Fibroblast of villous mesenchyme (primary cell): ENCODE measurements around the gene TIAL1. TPM values are rescaled to one million over a fixed set of nuclear protein-coding genes. Genes with fewer than 3 reads are reported as not detected.

ENCODE experiments used
- DNase-seq: peaks from one replicate; pipeline ENCODE4 v3.0.0-alpha.2; 2010; ENCODE audit warnings: low read depth
- H3K4me3 ChIP-seq: 2 replicates; pipeline ENCODE4 v1.5.1; 2011; ENCODE audit warnings: low read depth, mild to moderate bottlenecking, low read length
- total RNA-seq: library from RNA; depleted of rRNA; stranded (reverse); fragments of >200 nt; gene quantifications from 2 replicates; pipeline ENCODE4 v1.2.3, GENCODE V29; 2012
- TF ChIP-seq, protein P1 (sequence below): IDR thresholded peaks from 2 replicates; pipeline ENCODE4 v1.5.1; 2012; ENCODE audit warnings: low read depth, mild to moderate bottlenecking, low read length; ENCODE audit not compliant: insufficient read depth

The TIAL1 gene
- total RNA-seq, 1 donor: 66.9 TPM

DNA sequence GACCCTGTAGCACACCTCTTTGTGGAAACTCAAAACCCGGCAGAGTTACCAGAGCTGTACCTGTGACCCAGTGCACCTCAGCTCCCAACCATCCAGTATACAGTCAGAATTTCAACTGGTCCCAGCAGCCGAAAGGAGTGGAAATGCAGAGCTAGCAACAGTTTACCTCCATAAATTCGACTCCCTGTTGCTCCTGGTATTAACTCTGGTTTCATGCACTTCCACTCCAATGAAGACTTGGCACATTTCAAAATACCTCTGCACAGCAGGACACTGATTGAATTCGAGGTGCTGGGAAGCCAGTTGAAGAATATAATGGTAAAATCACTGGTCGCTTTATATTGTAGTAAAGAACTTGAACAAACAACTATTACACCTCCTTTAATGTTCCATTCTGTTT, 17.9 kb upstream of the TIAL1 start:
- no peak for DNase-seq
- TF ChIP-seq, protein P1, sequence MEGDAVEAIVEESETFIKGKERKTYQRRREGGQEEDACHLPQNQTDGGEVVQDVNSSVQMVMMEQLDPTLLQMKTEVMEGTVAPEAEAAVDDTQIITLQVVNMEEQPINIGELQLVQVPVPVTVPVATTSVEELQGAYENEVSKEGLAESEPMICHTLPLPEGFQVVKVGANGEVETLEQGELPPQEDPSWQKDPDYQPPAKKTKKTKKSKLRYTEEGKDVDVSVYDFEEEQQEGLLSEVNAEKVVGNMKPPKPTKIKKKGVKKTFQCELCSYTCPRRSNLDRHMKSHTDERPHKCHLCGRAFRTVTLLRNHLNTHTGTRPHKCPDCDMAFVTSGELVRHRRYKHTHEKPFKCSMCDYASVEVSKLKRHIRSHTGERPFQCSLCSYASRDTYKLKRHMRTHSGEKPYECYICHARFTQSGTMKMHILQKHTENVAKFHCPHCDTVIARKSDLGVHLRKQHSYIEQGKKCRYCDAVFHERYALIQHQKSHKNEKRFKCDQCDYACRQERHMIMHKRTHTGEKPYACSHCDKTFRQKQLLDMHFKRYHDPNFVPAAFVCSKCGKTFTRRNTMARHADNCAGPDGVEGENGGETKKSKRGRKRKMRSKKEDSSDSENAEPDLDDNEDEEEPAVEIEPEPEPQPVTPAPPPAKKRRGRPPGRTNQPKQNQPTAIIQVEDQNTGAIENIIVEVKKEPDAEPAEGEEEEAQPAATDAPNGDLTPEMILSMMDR: no peak
- no peak overlapping the region for H3K4me3 ChIP-seq

DNA sequence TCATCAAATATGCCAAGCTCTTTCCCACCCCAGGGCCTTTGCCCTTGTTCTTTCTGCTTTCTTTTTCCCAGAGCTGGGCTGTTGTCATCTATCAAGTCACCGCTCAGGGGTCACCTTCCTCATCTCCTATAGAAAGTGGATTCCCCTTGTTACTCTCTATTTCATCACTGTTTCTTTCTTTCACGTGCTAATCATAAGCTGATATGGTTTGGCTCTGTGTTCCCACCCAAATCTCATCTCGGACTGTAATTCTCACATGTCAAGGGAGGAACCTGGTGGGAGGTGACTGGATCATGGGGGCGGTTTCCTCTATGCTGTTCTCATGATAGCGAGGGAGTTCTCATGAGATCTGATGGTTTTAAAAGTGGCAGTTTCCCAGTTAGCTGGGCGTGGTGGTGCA, 17.0 kb upstream of the TIAL1 start:
- no peak overlapping the region for H3K4me3 ChIP-seq
- no peak for DNase-seq
- TF ChIP-seq, protein P1: no peak

DNA sequence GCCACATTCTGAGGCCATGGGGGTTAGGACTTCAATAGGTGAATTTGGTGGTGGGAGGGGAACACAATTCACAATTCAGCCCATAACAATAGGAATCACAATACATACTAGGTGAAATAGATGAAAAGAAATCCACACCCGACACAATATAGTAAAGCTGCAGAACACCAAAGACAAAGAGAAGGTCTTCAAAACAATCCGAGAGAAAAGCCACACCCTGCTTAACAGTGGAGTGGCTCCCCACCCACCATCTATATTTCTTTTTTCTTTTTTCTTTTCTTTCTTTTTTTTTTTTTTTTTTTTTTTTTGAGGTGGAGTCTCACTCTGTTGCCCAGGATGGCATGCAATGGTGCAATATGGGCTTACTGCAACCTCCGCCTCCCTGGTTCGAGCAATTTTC, 14.7 kb upstream of the TIAL1 start:
- TF ChIP-seq, protein P1: no peak
- H3K4me3 ChIP-seq: no peak overlapping the region
- no peak for DNase-seq

DNA sequence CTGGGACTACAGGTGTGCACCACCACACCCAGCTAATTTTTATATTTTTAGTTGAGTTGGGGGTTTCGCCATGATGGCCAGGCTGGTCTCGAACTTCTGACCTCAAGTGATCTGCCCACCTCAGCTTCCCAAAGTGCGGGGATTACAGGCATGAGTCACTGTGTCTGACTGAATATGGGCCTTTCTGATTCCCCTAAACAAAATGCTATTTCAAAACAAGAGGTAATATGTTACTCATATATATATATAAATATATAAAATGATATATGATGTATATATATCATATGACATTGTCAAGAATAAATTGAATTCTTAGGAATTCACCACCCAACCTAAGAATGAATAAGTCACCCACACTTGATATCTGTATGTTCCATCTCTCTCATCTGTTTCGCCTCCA, 12.8 kb upstream of the TIAL1 start:
- TF ChIP-seq, protein P1: no peak
- H3K4me3 ChIP-seq: no peak overlapping the region
- no peak for DNase-seq

DNA sequence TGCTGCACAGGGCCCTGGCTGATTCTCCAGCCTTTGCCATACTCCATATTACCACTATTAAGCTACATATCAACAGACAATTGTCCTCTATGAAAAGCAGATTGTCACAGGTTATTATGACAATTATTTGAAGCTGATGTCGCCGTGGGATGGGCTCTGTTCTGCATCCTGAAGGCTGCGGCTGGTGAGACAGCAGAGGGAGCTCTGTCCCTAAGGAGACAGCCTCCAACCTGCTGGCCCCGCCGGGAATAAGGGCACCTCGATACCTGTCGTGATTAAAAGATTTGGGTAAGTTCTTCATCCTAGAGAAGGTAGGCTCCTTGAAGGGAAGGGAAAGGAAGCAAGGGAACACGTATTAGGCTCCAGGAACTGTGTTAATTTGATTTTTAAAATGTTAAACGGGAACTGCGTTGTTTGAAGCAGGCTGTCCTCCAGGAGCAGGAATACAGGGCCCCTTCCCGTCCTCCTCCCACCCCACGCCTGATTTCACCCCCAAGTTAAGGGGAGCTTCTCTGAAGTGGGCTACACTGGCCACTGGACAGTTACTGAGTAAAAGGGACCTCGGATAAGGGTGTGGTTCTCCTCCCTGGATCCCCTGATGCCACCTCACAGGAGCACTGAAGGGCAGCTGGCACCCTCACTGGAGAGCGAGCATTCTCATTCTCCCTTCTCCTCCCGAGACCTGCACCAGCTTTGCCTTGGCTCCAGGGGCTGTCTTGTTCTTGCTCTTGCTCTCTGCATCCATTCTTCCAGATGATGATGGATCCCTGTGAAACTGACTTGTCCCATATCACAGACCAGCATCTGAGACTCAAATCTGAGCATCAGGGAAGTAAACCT, 11.8 kb upstream of the TIAL1 start:
- H3K4me3 ChIP-seq: no peak overlapping the region
- peak; percentile 36 for DNase-seq
- TF ChIP-seq, protein P1: peak; percentile 72

DNA sequence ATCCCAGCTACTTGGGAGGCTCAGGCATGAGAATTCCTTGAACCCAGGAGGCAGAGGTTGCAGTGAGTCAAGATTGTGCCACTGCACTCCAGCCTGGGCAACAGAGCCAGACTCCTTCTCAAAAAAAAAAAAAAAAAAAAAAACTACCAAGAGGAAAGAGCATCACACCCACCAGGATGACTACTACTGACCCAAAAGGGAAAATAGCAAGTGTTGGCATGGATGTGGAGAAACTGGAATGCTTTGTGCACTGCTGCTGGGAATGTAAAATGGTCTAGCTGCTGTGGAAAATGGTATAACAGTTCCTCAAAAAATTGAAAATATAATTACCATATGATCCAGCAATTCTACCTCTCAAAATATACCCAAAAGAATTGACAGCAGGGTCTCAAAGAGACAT, 7.7 kb upstream of the TIAL1 start:
- no peak for DNase-seq
- no peak overlapping the region for H3K4me3 ChIP-seq
- TF ChIP-seq, protein P1: no peak
